H1 (cell line): ENCODE results near the gene SPANXA1. TPM values are rescaled to one million over a fixed set of nuclear protein-coding genes. Genes with fewer than 3 reads are reported as not detected.

Experiments used
- CTCF ChIA-PET: fragments of 300-600 bp; sonication (Branson Sonifier 250); formaldehyde crosslinking; loops from one replicate; lab custom pipeline; 2021; ENCODE audit not compliant: partially characterized antibody; lab: Charles Lee
- POLR2A ChIA-PET: fragments of 300-600 bp; sonication (Branson Sonifier 250); formaldehyde crosslinking; loops from one replicate; lab custom pipeline; 2021; ENCODE audit warnings: inconsistent platforms; ENCODE audit not compliant: partially characterized antibody; lab: Charles Lee
- DNase-seq, 2 experiments: peaks; one replicate each; pipeline versions ENCODE4 v3.0.0 to v3.0.0-alpha.2; 2010 to 2022; ENCODE audit warnings: low spot score in 2 of 2, low read depth in 1 of 2, mixed read lengths in 1 of 2
- FAIRE-seq: peaks from 2 replicates; lab custom pipeline; 2011; peaks lifted over from hg19 to GRCh38; lab: Jason Lieb, UNC
- H2AFZ ChIP-seq: 2 replicates; pipeline ENCODE4 v1.8.1; 2012; ENCODE audit warnings: low read length, inconsistent platforms
- H2AK5ac ChIP-seq: 2 replicates; pipeline ENCODE4 v1.6.1; 2013; ENCODE audit warnings: low read depth, low read length
- H2BK120ac ChIP-seq: replicated peaks from 2 replicates; pipeline ENCODE3; 2013; ENCODE audit warnings: low read depth, low read length, inconsistent platforms
- H2BK12ac ChIP-seq: 2 replicates; pipeline ENCODE4 v1.6.1; 2013; ENCODE audit warnings: low read depth, low read length
- H2BK15ac ChIP-seq: 2 replicates; pipeline ENCODE4 v1.6.1; 2013; ENCODE audit warnings: low read length
- H2BK20ac ChIP-seq: 2 replicates; pipeline ENCODE4 v1.6.1; 2013; ENCODE audit warnings: low read length
- H2BK5ac ChIP-seq: 2 replicates; pipeline ENCODE4 v1.6.1; 2013; ENCODE audit warnings: low read depth, low read length
- H3K14ac ChIP-seq: 2 replicates; pipeline ENCODE4 v1.6.1; 2013; ENCODE audit warnings: inconsistent platforms; ENCODE audit not compliant: insufficient read length
- H3K18ac ChIP-seq: 2 replicates; pipeline ENCODE4 v1.6.1; 2013; ENCODE audit warnings: low read length; ENCODE audit errors: extremely low read depth
- H3K23ac ChIP-seq: 2 replicates; pipeline ENCODE4 v1.6.1; 2013; ENCODE audit warnings: inconsistent platforms; ENCODE audit not compliant: insufficient read length
- H3K23me2 ChIP-seq: 2 replicates; pipeline ENCODE4 v1.6.1; 2013; ENCODE audit warnings: low read depth, low read length
- H3K27ac ChIP-seq: 2 replicates; pipeline ENCODE4 v1.6.1; 2011; ENCODE audit warnings: low read depth, low read length, inconsistent platforms
- H3K27me3 ChIP-seq, 4 experiments: replicated peaks in 1 of 4; 1 replicate in 1 of 4; 2 replicates in 3 of 4; pipeline versions ENCODE4 v1.6.1 to v1.8.1; 2011 to 2013; ENCODE audit warnings: low read length in 3 of 4, mild to moderate bottlenecking in 3 of 4, inconsistent platforms in 2 of 4, mixed read lengths in 2 of 4, moderate library complexity in 1 of 4; ENCODE audit not compliant: control insufficient read depth in 3 of 4, insufficient read depth in 3 of 4; ENCODE audit errors: extremely low read depth in 1 of 4
- H3K36me3 ChIP-seq, 4 experiments: 2 replicates each; pipeline versions ENCODE4 v1.6.1 to v1.8.1; 2011 to 2013; ENCODE audit warnings: mild to moderate bottlenecking in 4 of 4, low read length in 3 of 4, moderate library complexity in 2 of 4, control low read depth in 1 of 4, inconsistent platforms in 1 of 4; ENCODE audit not compliant: insufficient read depth in 4 of 4, control insufficient read depth in 2 of 4
- H3K4ac ChIP-seq: replicated peaks from 2 replicates; pipeline ENCODE3; 2013; ENCODE audit warnings: low read length, low read depth, mixed read lengths, inconsistent platforms; ENCODE audit not compliant: insufficient read length
- H3K4me1 ChIP-seq, 4 experiments: replicated peaks in 1 of 4; 1 replicate in 1 of 4; 2 replicates in 3 of 4; pipeline versions ENCODE4 v1.6.1 to v1.8.1; 2011 to 2013; ENCODE audit warnings: low read length in 3 of 4, inconsistent platforms in 2 of 4, mixed read lengths in 1 of 4; ENCODE audit not compliant: insufficient read depth in 4 of 4, control insufficient read depth in 3 of 4
- H3K4me2 ChIP-seq, 2 experiments: 2 replicates each; pipeline versions ENCODE4 v1.6.1 to v1.8.1; 2011 to 2013; ENCODE audit warnings: low read depth in 2 of 2, low read length in 2 of 2, control low read depth in 1 of 2, inconsistent platforms in 1 of 2, mild to moderate bottlenecking in 1 of 2; ENCODE audit not compliant: insufficient read depth in 1 of 2
- H3K4me3 ChIP-seq, 4 experiments: fragments of 200-600, 300-600 bp in 1 of 4; sonication (generic), shearing (Covaris generic), sonication (Bioruptor Twin) in 1 of 4; 2 replicates each; pipeline versions ENCODE4 v1.5.1 to v1.8.1; 2011 to 2016; ENCODE audit warnings: low read length in 4 of 4, low read depth in 3 of 4, control low read depth in 2 of 4, inconsistent platforms in 2 of 4, mild to moderate bottlenecking in 2 of 4, mixed read lengths in 1 of 4, moderate library complexity in 1 of 4; ENCODE audit not compliant: insufficient read depth in 2 of 4; ENCODE audit errors: extremely low read depth in 1 of 4
- H3K56ac ChIP-seq: replicated peaks from 2 replicates; pipeline ENCODE3; 2013; ENCODE audit warnings: low read depth, mild to moderate bottlenecking, mixed read lengths, low read length, inconsistent platforms; ENCODE audit not compliant: insufficient read length
- H3K79me1 ChIP-seq: 2 replicates; pipeline ENCODE4 v1.6.1; 2013; ENCODE audit warnings: low read depth, low read length, control low read depth
- H3K79me2 ChIP-seq, 2 experiments: 2 replicates each; pipeline versions ENCODE4 v1.6.1 to v1.8.1; 2012 to 2013; ENCODE audit warnings: low read length in 2 of 2, mild to moderate bottlenecking in 2 of 2, inconsistent platforms in 1 of 2; ENCODE audit not compliant: insufficient read depth in 2 of 2, control insufficient read depth in 1 of 2
- H3K9ac ChIP-seq, 4 experiments: replicated peaks in 1 of 4; 1 replicate in 1 of 4; 2 replicates in 3 of 4; pipeline versions ENCODE4 v1.6.1 to v1.8.1; 2011 to 2013; ENCODE audit warnings: low read depth in 3 of 4, low read length in 3 of 4, control low read depth in 2 of 4, mild to moderate bottlenecking in 2 of 4, moderate library complexity in 2 of 4, inconsistent platforms in 1 of 4; ENCODE audit errors: extremely low read depth in 1 of 4
- H3K9me3 ChIP-seq, 2 experiments: 2 replicates each; pipeline versions ENCODE4 v1.6.1 to v1.8.1; 2012 to 2013; ENCODE audit warnings: mild to moderate bottlenecking in 2 of 2, moderate library complexity in 2 of 2, control low read depth in 1 of 2, inconsistent platforms in 1 of 2, low read depth in 1 of 2, low read length in 1 of 2, mixed read lengths in 1 of 2; ENCODE audit not compliant: insufficient read depth in 2 of 2
- H4K20me1 ChIP-seq, 2 experiments: replicated peaks in 1 of 2; 2 replicates each; pipeline versions ENCODE3 to v1.8.1; 2011 to 2013; ENCODE audit warnings: inconsistent platforms in 2 of 2, low read length in 2 of 2, mild to moderate bottlenecking in 1 of 2; ENCODE audit not compliant: insufficient read depth in 2 of 2, control insufficient read depth in 1 of 2
- H4K5ac ChIP-seq: 2 replicates; pipeline ENCODE4 v1.6.1; 2013; ENCODE audit warnings: low read length, low read depth, mixed read lengths, inconsistent platforms; ENCODE audit not compliant: insufficient read length
- H4K8ac ChIP-seq: 2 replicates; pipeline ENCODE4 v1.8.0; 2013; ENCODE audit warnings: mild to moderate bottlenecking, moderate library complexity, low read length, inconsistent platforms; ENCODE audit not compliant: insufficient read depth; ENCODE audit errors: extremely low read depth
- H4K91ac ChIP-seq: replicated peaks from 2 replicates; pipeline ENCODE3; 2013; ENCODE audit warnings: low read length, mixed read lengths, inconsistent platforms; ENCODE audit not compliant: insufficient read length
- RFX5 ChIP-seq: IDR thresholded peaks from 2 replicates; pipeline ENCODE4 v1.6.1; 2011; ENCODE audit warnings: low read depth, low read length, improper control_type of control experiment, borderline replicate concordance
- whole genome bisulfite sequencing, 2 experiments: shearing (Covaris generic) in 1 of 2; methylation state at CpG; one replicate each; pipeline versions ENCODE4 v1.1.6 to v1.1.7; 2013 to 2015; ENCODE audit warnings: low lambda C conversion rate in 2 of 2, mixed read lengths in 2 of 2, inconsistent platforms in 1 of 2, low coverage in 1 of 2, missing lambda C conversion rate in 1 of 2; ENCODE audit not compliant: insufficient replicate concordance in 2 of 2, insufficient coverage in 1 of 2, insufficient read length in 1 of 2; ENCODE audit errors: extremely low coverage in 1 of 2, missing lambda C conversion rate in 1 of 2; 5-methylcytosine and 5-hydroxymethylcytosine counted together
- polyA plus RNA-seq, 7 experiments: library from polyadenylated mRNA; depleted of rRNA in 3 of 7; stranded (reverse) in 5 of 7; unstranded in 2 of 7; fragments of >200 nt in 5 of 7; fragments of 200-250 nt in 2 of 7; gene quantifications; 1 replicate in 5 of 7; 2 replicates in 1 of 7; 4 replicates in 1 of 7; pipeline versions ENCODE4 v1.2.1 to v1.2.3, GENCODE V29; 2011 to 2013; ENCODE audit warnings: missing spikeins in 2 of 7, mixed read lengths in 2 of 7
- total RNA-seq: library from RNA; stranded (reverse); fragmentation: NEBNext Ultra II Directional; extraction: Animal tissue kit (Norgen Biotek cat#: 25700); gene quantifications from 2 replicates; pipeline ENCODE4 v1.2.1, GENCODE V29; 2021
- TF ChIP-seq, protein P1 (sequence below): IDR thresholded peaks from 2 replicates; pipeline ENCODE4 v1.6.1; 2012; ENCODE audit warnings: low read length, inconsistent platforms

Gene SPANXA1
- total and polyA plus RNA-seq, 2 of the 8 experiments (the other 6 are each of a cell fraction or from before 2014, with no cell fraction given) = not detected

DNA sequence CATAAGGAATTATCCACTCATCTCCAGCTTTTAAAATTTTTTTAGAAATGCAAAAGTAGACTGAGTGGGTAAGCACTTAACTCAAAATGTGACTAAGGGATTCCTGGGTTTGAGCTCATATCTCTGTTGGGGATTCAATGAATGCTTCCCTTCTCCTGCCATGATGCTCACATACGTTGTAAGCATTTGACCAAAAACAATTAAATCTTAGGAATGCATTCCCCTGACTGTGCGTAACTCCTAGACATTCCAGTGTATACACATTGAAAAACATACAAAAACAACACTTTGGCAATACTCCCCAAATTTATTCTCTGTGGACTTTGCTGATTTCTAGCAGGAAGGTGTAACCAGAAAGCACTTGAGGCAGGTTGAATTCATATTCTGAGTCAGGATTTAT, 34.8 kb upstream of the SPANXA1 start:
- H3K18ac ChIP-seq = no peak overlapping the region
- DNase-seq = no peak
- no peak overlapping the region for H2AK5ac ChIP-seq

More for the DNA sequence above, 34.8 kb upstream of the SPANXA1 start:
- H3K4me2 ChIP-seq = no peak overlapping the region
- no peak overlapping the region for H3K9ac ChIP-seq
- no peak overlapping the region for H2BK5ac ChIP-seq
- H3K36me3 ChIP-seq = no peaks in the 10 kb centered on the region
- CTCF ChIA-PET = no interaction called here
- no peak overlapping the region for H2BK15ac ChIP-seq
- TF ChIP-seq, protein P1, sequence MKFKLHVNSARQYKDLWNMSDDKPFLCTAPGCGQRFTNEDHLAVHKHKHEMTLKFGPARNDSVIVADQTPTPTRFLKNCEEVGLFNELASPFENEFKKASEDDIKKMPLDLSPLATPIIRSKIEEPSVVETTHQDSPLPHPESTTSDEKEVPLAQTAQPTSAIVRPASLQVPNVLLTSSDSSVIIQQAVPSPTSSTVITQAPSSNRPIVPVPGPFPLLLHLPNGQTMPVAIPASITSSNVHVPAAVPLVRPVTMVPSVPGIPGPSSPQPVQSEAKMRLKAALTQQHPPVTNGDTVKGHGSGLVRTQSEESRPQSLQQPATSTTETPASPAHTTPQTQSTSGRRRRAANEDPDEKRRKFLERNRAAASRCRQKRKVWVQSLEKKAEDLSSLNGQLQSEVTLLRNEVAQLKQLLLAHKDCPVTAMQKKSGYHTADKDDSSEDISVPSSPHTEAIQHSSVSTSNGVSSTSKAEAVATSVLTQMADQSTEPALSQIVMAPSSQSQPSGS = no peak
- no peak for TF ChIP-seq RFX5
- TF ChIP-seq, all 59 proteins: peak for 0
- Histone ChIP-seq H4K8ac (no peak overlapping the region), H4K20me1 (no peaks in the 10 kb centered on the region), H3K79me1 (no peaks in the 10 kb centered on the region), H4K5ac (no peak overlapping the region), H3K4me1 (no peaks in the 10 kb centered on the region), H3K27me3 (no peaks in the 10 kb centered on the region), H3K23ac (no peak overlapping the region), H3K23me2 (no peaks in the 10 kb centered on the region), H3K4me3 (no peak overlapping the region), H2BK20ac (no peak overlapping the region), H3K4ac (no peak overlapping the region), H2BK12ac (no peak overlapping the region), H2AFZ (no peak overlapping the region), H3K27ac (no peak overlapping the region), H3K9me3 (no peaks in the 10 kb centered on the region), H3K14ac (no peak overlapping the region), H3K79me2 (no peaks in the 10 kb centered on the region), H4K91ac (no peak overlapping the region), H2BK120ac (no peak overlapping the region), H3K56ac (no peak overlapping the region)
- 81% methylated on average over 2 of the region's 2 CpGs; no CpG with 5 or more reads in 1 of the 2 experiments for WGBS, 2 experiments
- FAIRE-seq = no peak
- POLR2A ChIA-PET = no interaction called here
